ENCODE data around the gene SELENOK.

GRCh38 chr3:53860196-53860595 lies 31.5 kb downstream of the SELENOK start:
- TF ChIP-seq CTCF (IDR thresholded peaks at IDR 0.05) (no peak), TCF7L2 (IDR thresholded peaks at IDR 0.05; ENCODE audit: low read depth, low read length) (no peak), POLR2AphosphoS5 (IDR thresholded peaks at IDR 0.05; ENCODE audit: low read depth, low read length) (no peak), SIN3A (IDR thresholded peaks at IDR 0.05; ENCODE audit: borderline replicate concordance, insufficient read depth, low read depth, low read length) (no peak), REST (IDR thresholded peaks at IDR 0.05; ENCODE audit: insufficient read depth in 1 of 2, low read depth in 2 of 2, low read length in 1 of 2) (no peak)
